Mesenchymal stem cell (in vitro differentiated cells and primary cell): ENCODE measurements around the gene MAEL.
A peak's percentile ranks its signal among the peaks of the same experiment; 100 is the strongest.

Experiments
- DNase-seq: peaks from one replicate; pipeline ENCODE4 v3.0.0-alpha.2; 2013
- H2AFZ ChIP-seq: one replicate; pipeline ENCODE4 v1.6.1; 2013; ENCODE audit warnings: low read depth, mild to moderate bottlenecking, control low read depth, inconsistent platforms, low read length, moderate library complexity
- H2AK5ac ChIP-seq: 2 replicates; pipeline ENCODE4 v1.6.1; 2013; ENCODE audit warnings: low read length, moderate library complexity, mild to moderate bottlenecking, inconsistent platforms; ENCODE audit not compliant: severe bottlenecking
- H2BK120ac ChIP-seq: one replicate; pipeline ENCODE4 v1.6.1; 2013; ENCODE audit warnings: low read depth, mild to moderate bottlenecking, inconsistent platforms, low read length, moderate library complexity
- H2BK12ac ChIP-seq, 2 experiments: one replicate each; pipeline ENCODE4 v1.6.1; 2013; ENCODE audit warnings: inconsistent platforms in 2 of 2, low read length in 2 of 2, mild to moderate bottlenecking in 2 of 2, moderate library complexity in 2 of 2, control low read depth in 1 of 2
- H2BK15ac ChIP-seq: one replicate; pipeline ENCODE4 v1.6.1; 2013; ENCODE audit warnings: mild to moderate bottlenecking, low read depth, inconsistent platforms; ENCODE audit not compliant: poor library complexity, severe bottlenecking
- H2BK5ac ChIP-seq: 2 replicates; pipeline ENCODE4 v1.6.1; 2013; ENCODE audit warnings: low read depth, mild to moderate bottlenecking, low read length, control low read depth, inconsistent platforms; ENCODE audit not compliant: poor library complexity, severe bottlenecking
- H3K14ac ChIP-seq, 2 experiments: one replicate each; pipeline ENCODE4 v1.6.1; 2013; ENCODE audit warnings: inconsistent platforms in 2 of 2, low read length in 2 of 2, control low read depth in 1 of 2, mild to moderate bottlenecking in 1 of 2, moderate library complexity in 1 of 2
- H3K18ac ChIP-seq, 2 experiments: one replicate each; pipeline ENCODE4 v1.6.1; 2013; ENCODE audit warnings: inconsistent platforms in 2 of 2, low read length in 2 of 2, control low read depth in 1 of 2, low read depth in 1 of 2, mild to moderate bottlenecking in 1 of 2
- H3K23ac ChIP-seq, 2 experiments: one replicate each; pipeline ENCODE4 v1.6.1; 2013; ENCODE audit warnings: inconsistent platforms in 2 of 2, low read length in 2 of 2, mild to moderate bottlenecking in 2 of 2, moderate library complexity in 2 of 2, control low read depth in 1 of 2
- H3K27ac ChIP-seq: 2 replicates; pipeline ENCODE4 v1.5.1; 2013; ENCODE audit warnings: mild to moderate bottlenecking, moderate library complexity, low read length, control low read depth, inconsistent platforms; ENCODE audit not compliant: poor library complexity, severe bottlenecking
- H3K27me3 ChIP-seq, 2 experiments: 2 replicates each; pipeline versions ENCODE4 v1.6.1 to v1.7.0; 2013; ENCODE audit warnings: low read length in 2 of 2, mild to moderate bottlenecking in 2 of 2, moderate library complexity in 2 of 2, control low read depth in 1 of 2, inconsistent platforms in 1 of 2; ENCODE audit not compliant: control insufficient read depth in 1 of 2, insufficient read depth in 1 of 2
- H3K36me3 ChIP-seq, 2 experiments: 2 replicates each; pipeline versions ENCODE4 v1.6.1 to v1.7.0; 2013; ENCODE audit warnings: low read length in 2 of 2, control low read depth in 1 of 2, inconsistent platforms in 1 of 2, low read depth in 1 of 2, mild to moderate bottlenecking in 1 of 2; ENCODE audit not compliant: insufficient read depth in 2 of 2, control insufficient read depth in 1 of 2
- H3K4ac ChIP-seq, 2 experiments: one replicate each; pipeline ENCODE4 v1.6.1; 2013; ENCODE audit warnings: inconsistent platforms in 2 of 2, low read length in 2 of 2, mild to moderate bottlenecking in 2 of 2, moderate library complexity in 2 of 2, control low read depth in 1 of 2, low read depth in 1 of 2
- H3K4me1 ChIP-seq: 2 replicates; pipeline ENCODE4 v1.6.1; 2013; ENCODE audit warnings: low read depth, low read length, control low read depth; ENCODE audit not compliant: control insufficient read depth, insufficient read depth
- H3K4me2 ChIP-seq: 2 replicates; pipeline ENCODE4 v1.6.1; 2013; ENCODE audit warnings: low read length, mild to moderate bottlenecking, inconsistent platforms; ENCODE audit not compliant: poor library complexity, severe bottlenecking
- H3K4me3 ChIP-seq, 2 experiments: 2 replicates each; pipeline versions ENCODE4 v1.5.1 to v1.7.0; 2013; ENCODE audit warnings: low read length in 2 of 2, mild to moderate bottlenecking in 2 of 2, control low read depth in 1 of 2, low read depth in 1 of 2; ENCODE audit not compliant: insufficient read depth in 1 of 2
- H3K79me1 ChIP-seq: replicated peaks from 2 replicates; pipeline ENCODE4 v1.6.1; 2013; ENCODE audit warnings: mild to moderate bottlenecking, control low read depth, low read length, inconsistent platforms; ENCODE audit not compliant: poor library complexity, severe bottlenecking
- H3K9ac ChIP-seq: 2 replicates; pipeline ENCODE4 v1.7.0; 2013; ENCODE audit warnings: mild to moderate bottlenecking, low read length, moderate library complexity
- H3K9me3 ChIP-seq: 2 replicates; pipeline ENCODE4 v1.7.0; 2013; ENCODE audit warnings: mild to moderate bottlenecking, low read length; ENCODE audit not compliant: control insufficient read depth
- H4K8ac ChIP-seq: one replicate; pipeline ENCODE4 v1.6.1; 2013; ENCODE audit warnings: inconsistent platforms, mild to moderate bottlenecking, low read length, moderate library complexity
- H4K91ac ChIP-seq: one replicate; pipeline ENCODE4 v1.6.1; 2013; ENCODE audit warnings: mild to moderate bottlenecking, low read length, inconsistent platforms
- WGBS: methylation state at CpG from one replicate; pipeline ENCODE4 v1.1.7; 2013; ENCODE audit warnings: mixed read lengths; 5-methylcytosine and 5-hydroxymethylcytosine counted together

The MAEL gene

GRCh38 chr1:167003711-167004110 is 14.6 kb downstream of the MAEL start:
- Histone ChIP-seq H2BK12ac (no peak overlapping the region), H3K4me1 (no peaks in the 10 kb centered on the region), H3K18ac (no peak overlapping the region), H3K27me3 (no peaks in the 10 kb centered on the region), H4K8ac (no peak overlapping the region), H2BK5ac (no peak overlapping the region), H3K27ac (peak overlapping the region; percentile 79), H3K9ac (no peak overlapping the region), H2AFZ (no peak overlapping the region), H3K79me1 (no peaks in the 10 kb centered on the region), H3K9me3 (peaks cover 21% of the 10 kb centered on the region), H3K4ac (no peak overlapping the region), H4K91ac (no peak overlapping the region), H2BK15ac (no peak overlapping the region), H2BK120ac (no peak overlapping the region), H3K4me2 (no peak overlapping the region), H3K14ac (no peak overlapping the region), H3K36me3 (no peaks in the 10 kb centered on the region), H3K23ac (no peak overlapping the region), H2AK5ac (no peak overlapping the region), H3K4me3 (no peak overlapping the region)
- 83% methylated on average over 2 of the region's 2 CpGs for WGBS
- no peak for DNase-seq

- Histone ChIP-seq H3K36me3 (no peaks in the 10 kb centered on the region), H2BK5ac (no peak overlapping the region), H2AK5ac (no peak overlapping the region), H2AFZ (no peak overlapping the region), H3K9ac (no peak overlapping the region), H4K91ac (no peak overlapping the region), H3K27me3 (peaks cover 5 to 6% of the 10 kb centered on the region in 2 experiments), H2BK12ac (no peak overlapping the region), H3K14ac (no peak overlapping the region), H3K4me2 (no peak overlapping the region), H3K27ac (no peak overlapping the region), H3K79me1 (no peaks in the 10 kb centered on the region), H3K4ac (no peak overlapping the region), H3K9me3 (no peaks in the 10 kb centered on the region), H3K4me3 (no peak overlapping the region), H2BK120ac (no peak overlapping the region), H2BK15ac (no peak overlapping the region), H3K18ac (no peak overlapping the region), H3K23ac (no peak overlapping the region), H4K8ac (no peak overlapping the region), H3K4me1 (no peaks in the 10 kb centered on the region)
- no CpG with 5 or more reads among the region's 1 CpG for WGBS
- DNase-seq, result no peak
Measured at GRCh38 chr1:167011560-167012191, 22.6 kb downstream of the MAEL start.

GRCh38 chr1:167012570-167012969 is 23.5 kb downstream of the MAEL start:
- no peak overlapping the region for H3K4ac ChIP-seq
- no peak overlapping the region for H2BK120ac ChIP-seq
- H3K27me3 ChIP-seq, result peaks cover 5 to 6% of the 10 kb centered on the region in 2 experiments
- H3K18ac ChIP-seq, result no peak overlapping the region
- H3K4me3 ChIP-seq, result no peak overlapping the region
- H2BK5ac ChIP-seq, result no peak overlapping the region
- 75% methylated on average over 2 of the region's 2 CpGs for WGBS
- H4K8ac ChIP-seq, result no peak overlapping the region
- H3K36me3 ChIP-seq, result no peaks in the 10 kb centered on the region
- no peak overlapping the region for H2BK12ac ChIP-seq
- H3K9me3 ChIP-seq, result no peaks in the 10 kb centered on the region
- DNase-seq, result no peak
- no peak overlapping the region for H4K91ac ChIP-seq
- no peak overlapping the region for H2AK5ac ChIP-seq
- H2AFZ ChIP-seq, result no peak overlapping the region
- H3K79me1 ChIP-seq, result no peaks in the 10 kb centered on the region
- no peak overlapping the region for H3K23ac ChIP-seq
- H3K4me1 ChIP-seq, result no peaks in the 10 kb centered on the region
- H3K9ac ChIP-seq, result no peak overlapping the region
- no peak overlapping the region for H3K4me2 ChIP-seq
- H2BK15ac ChIP-seq, result no peak overlapping the region
- H3K14ac ChIP-seq, result no peak overlapping the region
- no peak overlapping the region for H3K27ac ChIP-seq

- Histone ChIP-seq H3K27me3 (peaks cover 5 to 6% of the 10 kb centered on the region in 2 experiments), H3K9me3 (no peaks in the 10 kb centered on the region), H2BK15ac (no peak overlapping the region), H4K91ac (no peak overlapping the region), H3K14ac (no peak overlapping the region), H2BK120ac (no peak overlapping the region), H3K27ac (no peak overlapping the region), H3K79me1 (no peaks in the 10 kb centered on the region), H2AFZ (no peak overlapping the region), H3K4me2 (no peak overlapping the region), H4K8ac (no peak overlapping the region), H3K4me3 (no peak overlapping the region), H3K23ac (no peak overlapping the region), H3K9ac (no peak overlapping the region), H3K4ac (no peak overlapping the region), H3K18ac (no peak overlapping the region), H2BK12ac (no peak overlapping the region), H3K4me1 (no peaks in the 10 kb centered on the region), H3K36me3 (no peaks in the 10 kb centered on the region), H2AK5ac (no peak overlapping the region), H2BK5ac (no peak overlapping the region)
- no peak for DNase-seq
- 69% methylated on average over 7 of the region's 8 CpGs for WGBS
Measured at GRCh38 chr1:167013108-167013929, 24.2 kb downstream of the MAEL start.
